PC-3 (cell line): Measurements from ENCODE around the gene ALKBH8. TPM values are rescaled to one million over a fixed set of nuclear protein-coding genes. Genes with fewer than 3 reads are reported as not detected.
"Not testable (repeated sequence)": the region's sequence is repeated elsewhere in the genome, so short reads cannot be mapped to it uniquely, and the experiment has no call there.

Experiments used
- ATAC-seq: fragments of 200-7000 bp; cut with Tn5 transposase; 2 replicates; pipeline ENCODE4 v1.9.1; 2020; ENCODE audit warnings: mild to moderate bottlenecking, moderate library complexity
- BruUV-seq: library from RNA; stranded (reverse); fragments of 400-500 nt; replicated peaks from 2 replicates; lab custom pipeline; 2021; lab: Mats Ljungman, UMichigan
- CTCF ChIA-PET: fragments of 300-600 bp; sonication (Branson Sonifier 250); formaldehyde crosslinking; loops from one replicate; lab custom pipeline; 2022; ENCODE audit warnings: antibody characterized with exemption; lab: Charles Lee
- POLR2A ChIA-PET: fragments of 300-600 bp; sonication (Branson Sonifier 250); formaldehyde crosslinking; loops from one replicate; lab custom pipeline; 2022; ENCODE audit warnings: antibody characterized with exemption; ENCODE audit not compliant: unreplicated experiment; lab: Charles Lee
- DNase-seq: peaks from one replicate; pipeline ENCODE4 v3.0.0-alpha.2; 2015
- H2AFZ ChIP-seq: fragments of 300-600 bp; sonication (generic); 2 replicates; pipeline ENCODE4 v1.6.0; 2016; ENCODE audit warnings: antibody characterized with exemption, low read length
- H3F3A ChIP-seq: fragments of 300-600 bp; sonication (generic); one replicate; pipeline ENCODE4 v1.6.0; 2017; ENCODE audit warnings: antibody characterized with exemption, low read length, control low read depth, mild to moderate bottlenecking; ENCODE audit not compliant: unreplicated experiment
- H3K27ac ChIP-seq: fragments of 300-600 bp; sonication (generic); 2 replicates; pipeline ENCODE4 v1.5.1; 2016; ENCODE audit warnings: mild to moderate bottlenecking, low read length
- H3K27me3 ChIP-seq: fragments of 300-600 bp; sonication (generic); 2 replicates; pipeline ENCODE4 v1.6.1; 2016; ENCODE audit warnings: low read length, mixed read lengths
- H3K36me3 ChIP-seq: fragments of 300-600 bp; sonication (generic); 2 replicates; pipeline ENCODE4 v1.6.1; 2016; ENCODE audit warnings: low read depth, mixed run types, low read length, mixed read lengths
- H3K4me1 ChIP-seq: fragments of 300-600 bp; sonication (generic); 2 replicates; pipeline ENCODE4 v1.5.1; 2016; ENCODE audit warnings: low read length; ENCODE audit not compliant: insufficient read depth
- H3K4me2 ChIP-seq: fragments of 300-600 bp; sonication (generic); 2 replicates; pipeline ENCODE4 v1.6.0; 2016; ENCODE audit warnings: low read length
- H3K4me3 ChIP-seq: fragments of 300-600 bp; sonication (generic); 2 replicates; pipeline ENCODE4 v1.5.1; 2016; ENCODE audit warnings: mild to moderate bottlenecking, low read length, mixed read lengths
- H3K79me2 ChIP-seq: fragments of 300-600 bp; sonication (generic); 2 replicates; pipeline ENCODE4 v1.6.1; 2017; ENCODE audit warnings: low read length, mixed read lengths
- H3K9ac ChIP-seq: fragments of 300-600 bp; sonication (generic); 2 replicates; pipeline ENCODE4 v1.6.0; 2016; ENCODE audit warnings: mild to moderate bottlenecking, low read length
- H3K9me2 ChIP-seq: fragments of 300-600 bp; sonication (generic); replicated peaks from 2 replicates; pipeline ENCODE4 v1.6.1; 2016; ENCODE audit warnings: mixed run types, low read length, mixed read lengths
- H3K9me3 ChIP-seq: fragments of 300-600 bp; sonication (generic); 2 replicates; pipeline ENCODE4 v1.6.1; 2016; ENCODE audit warnings: low read length, mixed read lengths
- H4K20me1 ChIP-seq: fragments of 300-600 bp; sonication (generic); 2 replicates; pipeline ENCODE4 v1.6.1; 2016; ENCODE audit warnings: low read length, mixed read lengths
- EZH2 ChIP-seq: fragments of 300-600 bp; sonication (generic); IDR thresholded peaks from one replicate; pipeline ENCODE4 v1.6.1; 2017; ENCODE audit warnings: antibody characterized with exemption, mild to moderate bottlenecking, low read length; ENCODE audit not compliant: unreplicated experiment
- EZH2phosphoT487 ChIP-seq: fragments of 300-600 bp; sonication (generic); IDR thresholded peaks from 2 replicates; pipeline ENCODE4 v1.6.1; 2018; ENCODE audit warnings: mild to moderate bottlenecking, antibody characterized with exemption, low read length, borderline replicate concordance
- intact Hi-C: fragments of 100-400 bp; cut with micrococcal nuclease; formaldehyde crosslinking; loops from 2 replicates; pipeline ENCODE4 v1.9.0; 2023
- total RNA-seq: library from RNA; depleted of rRNA; stranded (reverse); fragments of >200 nt; gene quantifications from 2 replicates; pipeline ENCODE4 v1.2.3, GENCODE V29; 2014
- TF ChIP-seq, protein P1 (sequence below): fragments of 300-600 bp; sonication (generic); conservative IDR thresholded peaks from 2 replicates; pipeline ENCODE4 v1.5.1; 2017; ENCODE audit warnings: antibody characterized with exemption, low read depth, mild to moderate bottlenecking, low read length

Gene ALKBH8
- total RNA-seq, 1 experiment from 2014 or later = 14.3 TPM

DNA sequence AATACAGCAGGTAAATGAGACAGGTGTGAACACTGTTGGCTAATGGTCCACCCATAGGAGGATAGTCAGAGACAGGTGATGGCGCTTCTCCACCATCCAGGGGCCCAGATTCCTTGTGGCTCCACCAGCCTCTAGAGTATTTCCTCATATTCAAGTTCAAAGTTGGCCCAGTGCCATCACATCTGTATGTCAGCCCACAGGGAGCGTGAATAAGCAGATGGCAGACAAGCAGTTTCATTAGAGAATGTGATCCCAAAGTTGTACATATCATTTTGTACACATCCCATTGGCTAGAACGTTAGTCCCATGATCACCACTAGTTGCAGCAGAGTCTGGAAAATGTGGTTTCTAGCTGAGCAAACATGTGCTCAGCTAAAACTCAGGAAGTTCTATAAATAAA is 96.9 kb downstream of the ALKBH8 start:
- 0 out of 2 replicates have a peak, but pooled peaks cover 4% of the 10 kb centered on the region for H3K9me2 ChIP-seq
- no peaks in the 10 kb centered on the region for H3K36me3 ChIP-seq
- no peaks in the 10 kb centered on the region for H4K20me1 ChIP-seq
- CTCF ChIA-PET = no interaction called here
- no peak overlapping the region for H2AFZ ChIP-seq
- H3K9ac ChIP-seq = no peak overlapping the region
- ATAC-seq (peak; percentile 31), DNase-seq (no peak)
- H3K4me3 ChIP-seq = no peak overlapping the region
- no peak overlapping the region for H3K4me2 ChIP-seq
- BruUV-seq = no TSS peak
- H3K27me3 ChIP-seq = peaks cover 30% of the 10 kb centered on the region
- no peaks in the 10 kb centered on the region for H3F3A ChIP-seq
- H3K9me3 ChIP-seq = no peaks in the 10 kb centered on the region
- no peaks in the 10 kb centered on the region for H3K4me1 ChIP-seq
- POLR2A ChIA-PET = no interaction called here
- H3K27ac ChIP-seq = no peak overlapping the region
- TF ChIP-seq, protein P1, sequence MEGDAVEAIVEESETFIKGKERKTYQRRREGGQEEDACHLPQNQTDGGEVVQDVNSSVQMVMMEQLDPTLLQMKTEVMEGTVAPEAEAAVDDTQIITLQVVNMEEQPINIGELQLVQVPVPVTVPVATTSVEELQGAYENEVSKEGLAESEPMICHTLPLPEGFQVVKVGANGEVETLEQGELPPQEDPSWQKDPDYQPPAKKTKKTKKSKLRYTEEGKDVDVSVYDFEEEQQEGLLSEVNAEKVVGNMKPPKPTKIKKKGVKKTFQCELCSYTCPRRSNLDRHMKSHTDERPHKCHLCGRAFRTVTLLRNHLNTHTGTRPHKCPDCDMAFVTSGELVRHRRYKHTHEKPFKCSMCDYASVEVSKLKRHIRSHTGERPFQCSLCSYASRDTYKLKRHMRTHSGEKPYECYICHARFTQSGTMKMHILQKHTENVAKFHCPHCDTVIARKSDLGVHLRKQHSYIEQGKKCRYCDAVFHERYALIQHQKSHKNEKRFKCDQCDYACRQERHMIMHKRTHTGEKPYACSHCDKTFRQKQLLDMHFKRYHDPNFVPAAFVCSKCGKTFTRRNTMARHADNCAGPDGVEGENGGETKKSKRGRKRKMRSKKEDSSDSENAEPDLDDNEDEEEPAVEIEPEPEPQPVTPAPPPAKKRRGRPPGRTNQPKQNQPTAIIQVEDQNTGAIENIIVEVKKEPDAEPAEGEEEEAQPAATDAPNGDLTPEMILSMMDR = no peak
- TF ChIP-seq EZH2phosphoT487 = no peak
- TF ChIP-seq EZH2 = no peak
- intact Hi-C loops = loop anchor here (5.0 kb wide), 2 partner anchors 79 to 461 kb away; no protein-coding TSS in a partner anchor
- no peaks in the 10 kb centered on the region for H3K79me2 ChIP-seq

DNA sequence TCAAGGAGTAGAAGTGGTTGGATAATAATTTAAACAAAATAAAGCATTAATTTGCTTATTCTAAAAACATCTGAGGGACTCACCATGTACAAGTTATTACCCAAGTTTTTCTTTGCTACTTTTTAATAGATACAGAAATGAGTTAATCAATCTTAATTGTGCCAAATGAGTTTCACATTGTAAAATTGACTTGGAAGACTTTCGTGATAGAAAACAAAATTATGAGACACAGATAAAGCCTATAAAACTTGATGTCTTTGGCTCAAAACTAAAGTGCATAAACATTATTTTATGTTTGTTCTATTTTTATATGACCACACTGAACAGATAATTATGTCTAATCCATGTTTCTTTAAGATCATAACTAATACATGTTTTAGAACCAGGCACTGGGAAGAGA is 97.8 kb downstream of the ALKBH8 start:
- H4K20me1 ChIP-seq = no peaks in the 10 kb centered on the region
- no peak overlapping the region for H3K27ac ChIP-seq
- no peaks in the 10 kb centered on the region for H3K4me1 ChIP-seq
- intact Hi-C loops = loop anchor here (5.0 kb wide), 2 partner anchors 80 to 460 kb away; no protein-coding TSS in a partner anchor
- ATAC-seq = peak; percentile 44; the same call in 1 of the 2 replicates
- POLR2A ChIA-PET = no interaction called here
- H3K4me2 ChIP-seq = no peak overlapping the region
- BruUV-seq = no TSS peak
- H2AFZ ChIP-seq = no peak overlapping the region
- CTCF ChIA-PET = no interaction called here
- H3K9me2 ChIP-seq = 0 out of 2 replicates have a peak, but pooled peaks cover 4% of the 10 kb centered on the region
- peaks cover 32% of the 10 kb centered on the region for H3K27me3 ChIP-seq
- DNase-seq = no peak
- TF ChIP-seq EZH2 = no peak
- TF ChIP-seq, protein P1 = no peak
- no peak for TF ChIP-seq EZH2phosphoT487
- no peak overlapping the region for H3K4me3 ChIP-seq
- no peaks in the 10 kb centered on the region for H3F3A ChIP-seq
- no peaks in the 10 kb centered on the region for H3K36me3 ChIP-seq
- no peaks in the 10 kb centered on the region for H3K79me2 ChIP-seq
- no peak overlapping the region for H3K9ac ChIP-seq
- H3K9me3 ChIP-seq = no peaks in the 10 kb centered on the region

DNA sequence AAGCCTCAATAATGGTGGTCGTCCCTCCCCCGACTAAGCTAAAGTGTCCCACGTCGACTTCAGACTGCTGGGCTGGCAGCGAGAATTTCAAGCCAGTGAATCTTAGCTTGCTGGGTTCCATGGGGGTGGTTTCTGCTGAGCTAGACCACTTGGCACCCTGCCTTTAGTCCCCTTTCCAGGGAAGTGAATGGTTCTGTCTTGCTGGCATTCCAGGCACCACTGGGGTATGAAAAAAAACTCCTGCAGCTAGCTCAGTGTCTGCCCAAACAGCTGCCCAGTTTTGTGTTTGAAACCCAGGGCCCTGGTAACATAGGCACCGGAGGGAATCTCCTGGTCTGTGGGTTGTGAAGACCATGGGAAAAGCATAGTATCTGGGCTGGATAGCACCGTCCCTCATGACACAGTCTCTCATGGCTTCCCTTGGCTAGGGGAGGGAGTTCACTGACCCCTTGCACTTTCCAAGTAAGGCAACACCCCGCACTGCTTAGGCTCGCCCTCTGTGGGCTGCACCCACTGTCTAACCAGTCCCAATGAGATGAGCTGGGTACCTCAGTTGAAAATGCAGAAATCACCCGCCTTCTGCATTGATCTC is 99.2 kb downstream of the ALKBH8 start:
- H3K4me2 ChIP-seq, H3K27ac ChIP-seq, H3K79me2 ChIP-seq, H3K9me3 ChIP-seq, H3K4me1 ChIP-seq, H4K20me1 ChIP-seq, H3K9ac ChIP-seq, POLR2A ChIA-PET, BruUV-seq, H3F3A ChIP-seq, CTCF ChIA-PET, H3K4me3 ChIP-seq, H3K36me3 ChIP-seq, H2AFZ ChIP-seq, DNase-seq, H3K9me2 ChIP-seq, ATAC-seq: not testable (repeated sequence)
- H3K27me3 ChIP-seq = peaks cover 32% of the 10 kb centered on the region
- intact Hi-C loops = loop anchor here (5.0 kb wide), 2 partner anchors 81 to 459 kb away; no protein-coding TSS in a partner anchor
